ENCODE results near the gene PXDN. TPM values are rescaled to one million over a fixed set of nuclear protein-coding genes. Genes with fewer than 3 reads are reported as not detected.
"Not testable (repeated sequence)": the region's sequence is repeated elsewhere in the genome, so short reads cannot be mapped to it uniquely, and the experiment has no call there.

Gene PXDN
- total and polyA plus RNA-seq, 2 of the 4 experiments (the other 2 are of a cell fraction), result 153 to 332 TPM

DNA sequence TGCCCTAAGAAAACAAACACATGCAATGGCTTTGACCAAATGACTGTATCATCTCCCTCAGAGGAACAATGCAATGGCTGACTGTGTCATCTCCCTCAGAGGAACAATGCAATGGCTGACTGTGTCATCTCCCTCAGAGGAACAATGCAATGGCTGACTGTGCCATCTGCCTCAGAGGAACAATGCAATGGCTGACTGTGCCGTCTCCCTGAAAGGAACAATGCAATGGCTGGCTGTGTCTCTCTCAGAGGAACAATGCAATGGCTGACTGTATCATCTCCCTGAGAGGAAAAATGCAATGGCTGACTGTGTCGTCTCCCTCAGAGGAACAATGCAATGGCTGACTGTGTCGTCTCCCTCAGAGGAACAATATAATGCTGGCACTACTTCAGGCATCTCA lies 122.3 kb downstream of the PXDN start:
- peak overlapping the region; percentile 1; the same call in 1 of the 2 replicates for H2AK5ac ChIP-seq (ENCODE audit: low read depth, low read length)
- H4K20me1 ChIP-seq (ENCODE audit: insufficient read depth, low read length); H4K8ac ChIP-seq (ENCODE audit: low read depth in 2 of 2, low read length in 2 of 2); H3K4me3 ChIP-seq (ENCODE audit: insufficient read depth, low read depth, low read length); in situ Hi-C loops (cut with MboI; ENCODE audit: low sequenced_read_pairs); H3K36me3 ChIP-seq (ENCODE audit: control insufficient read depth, insufficient read depth, low read length); H3K56ac ChIP-seq (ENCODE audit: extremely low read depth, insufficient read depth, low read length); H3K4me1 ChIP-seq (ENCODE audit: control insufficient read depth, insufficient read depth, low read length); POLR2A ChIA-PET (ENCODE audit: unreplicated experiment); H3K14ac ChIP-seq (replicated peaks; ENCODE audit: low read depth, low read length); dilution Hi-C loops (cut with HindIII; ENCODE audit: low sequenced_read_pairs, unreplicated experiment); H3K18ac ChIP-seq (ENCODE audit: low read depth, low read length); H2BK20ac ChIP-seq (ENCODE audit: low read depth, low read length); H3K9me1 ChIP-seq (ENCODE audit: insufficient read depth, low read length); H4K91ac ChIP-seq (ENCODE audit: insufficient read depth, low read depth, low read length); DNase-seq; H3K27ac ChIP-seq (ENCODE audit: insufficient read depth, low read length); H3K79me1 ChIP-seq (ENCODE audit: low read depth in 1 of 2, low read length in 2 of 2); intact Hi-C loops (cut with micrococcal nuclease); H4K5ac ChIP-seq (ENCODE audit: low read depth, low read length); H3K4me2 ChIP-seq (ENCODE audit: low read depth, low read length); H2BK5ac ChIP-seq (ENCODE audit: low read depth, low read length, poor library complexity, severe bottlenecking); H2AFZ ChIP-seq (replicated peaks; ENCODE audit: low read length, poor library complexity); H3K9ac ChIP-seq (ENCODE audit: low read depth, low read length); H3K4ac ChIP-seq (ENCODE audit: low read depth, low read length); ATAC-seq (ENCODE audit: low read depth); H3K23ac ChIP-seq (ENCODE audit: low read depth, low read length); H2BK15ac ChIP-seq (ENCODE audit: low read depth, low read length); H3K9me3 ChIP-seq (ENCODE audit: control insufficient read depth, insufficient read depth, low read length); CTCF ChIA-PET; BruUV-seq (replicated peaks); H3K27me3 ChIP-seq (ENCODE audit: control insufficient read depth, insufficient read depth, low read length); H2AK9ac ChIP-seq (replicated peaks; ENCODE audit: low read depth, low read length, poor library complexity); H2BK120ac ChIP-seq (ENCODE audit: low read depth, low read length): not testable (repeated sequence)
- WGBS, 2 experiments (ENCODE audit: extremely low coverage in 2 of 2, insufficient read length in 1 of 2), result 82% methylated on average over 3 of the region's 3 CpGs; no CpG with 5 or more reads in 1 of the 2 experiments
